Measurements from ENCODE around the gene SORCS1.

DNA sequence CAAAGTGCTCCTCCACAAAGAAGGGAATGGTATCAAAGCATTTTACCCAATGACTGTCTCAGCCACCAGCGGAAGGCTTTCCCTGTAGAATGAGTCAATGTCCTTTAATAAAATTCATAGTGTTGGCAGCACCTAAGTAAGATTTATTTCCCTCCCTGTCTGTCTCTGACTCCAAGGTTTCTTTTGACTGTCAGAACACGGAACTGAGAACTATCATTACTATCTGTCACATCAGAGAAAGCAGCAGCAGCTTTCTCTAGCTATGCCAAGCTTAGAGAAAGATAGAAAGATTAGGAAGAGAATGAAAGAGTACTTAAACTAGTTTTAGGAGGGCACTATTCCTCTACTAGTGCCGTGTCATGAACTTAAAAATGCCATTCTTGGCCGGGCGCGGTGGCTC, 400.1 kb downstream of the SORCS1 start:
- TF ChIP-seq, protein P1, sequence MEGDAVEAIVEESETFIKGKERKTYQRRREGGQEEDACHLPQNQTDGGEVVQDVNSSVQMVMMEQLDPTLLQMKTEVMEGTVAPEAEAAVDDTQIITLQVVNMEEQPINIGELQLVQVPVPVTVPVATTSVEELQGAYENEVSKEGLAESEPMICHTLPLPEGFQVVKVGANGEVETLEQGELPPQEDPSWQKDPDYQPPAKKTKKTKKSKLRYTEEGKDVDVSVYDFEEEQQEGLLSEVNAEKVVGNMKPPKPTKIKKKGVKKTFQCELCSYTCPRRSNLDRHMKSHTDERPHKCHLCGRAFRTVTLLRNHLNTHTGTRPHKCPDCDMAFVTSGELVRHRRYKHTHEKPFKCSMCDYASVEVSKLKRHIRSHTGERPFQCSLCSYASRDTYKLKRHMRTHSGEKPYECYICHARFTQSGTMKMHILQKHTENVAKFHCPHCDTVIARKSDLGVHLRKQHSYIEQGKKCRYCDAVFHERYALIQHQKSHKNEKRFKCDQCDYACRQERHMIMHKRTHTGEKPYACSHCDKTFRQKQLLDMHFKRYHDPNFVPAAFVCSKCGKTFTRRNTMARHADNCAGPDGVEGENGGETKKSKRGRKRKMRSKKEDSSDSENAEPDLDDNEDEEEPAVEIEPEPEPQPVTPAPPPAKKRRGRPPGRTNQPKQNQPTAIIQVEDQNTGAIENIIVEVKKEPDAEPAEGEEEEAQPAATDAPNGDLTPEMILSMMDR (IDR thresholded peaks at IDR 0.05; ENCODE audit: low read length) = no peak
- TF ChIP-seq EZH2 (optimal IDR thresholded peaks at IDR 0.05; ENCODE audit: low read depth, low read length) = no peak
